H9 (cell line): ENCODE results near the gene GPR137B. TPM values are rescaled to one million over a fixed set of nuclear protein-coding genes. Genes with fewer than 3 reads are reported as not detected.

Source experiments
- DNase-seq: peaks from one replicate; pipeline ENCODE4 v3.0.0-alpha.2; 2017
- H2AFZ ChIP-seq: one replicate; pipeline ENCODE4 v1.6.1; 2013; ENCODE audit warnings: mild to moderate bottlenecking, low read length, control low read depth, moderate library complexity
- H2AK5ac ChIP-seq: 2 replicates; pipeline ENCODE4 v1.6.1; 2013; ENCODE audit warnings: low read length, control low read depth, mixed read lengths; ENCODE audit not compliant: insufficient read length
- H2BK120ac ChIP-seq: one replicate; pipeline ENCODE4 v1.6.1; 2013; ENCODE audit warnings: low read depth, mild to moderate bottlenecking, low read length, control low read depth, inconsistent platforms; ENCODE audit not compliant: poor library complexity, severe bottlenecking
- H2BK12ac ChIP-seq: 2 replicates; pipeline ENCODE4 v1.6.1; 2013; ENCODE audit warnings: low read length, control low read depth, mixed read lengths, low read depth; ENCODE audit not compliant: insufficient read length
- H2BK15ac ChIP-seq: 2 replicates; pipeline ENCODE4 v1.6.1; 2013; ENCODE audit warnings: low read depth, low read length, control low read depth
- H2BK20ac ChIP-seq: one replicate; pipeline ENCODE4 v1.6.1; 2013; ENCODE audit warnings: low read depth, mild to moderate bottlenecking, low read length, control low read depth, inconsistent platforms; ENCODE audit not compliant: poor library complexity, severe bottlenecking
- H2BK5ac ChIP-seq: 2 replicates; pipeline ENCODE4 v1.6.1; 2013; ENCODE audit warnings: low read length, control low read depth, mixed read lengths; ENCODE audit not compliant: insufficient read length
- H3K14ac ChIP-seq: 2 replicates; pipeline ENCODE4 v1.6.1; 2013; ENCODE audit warnings: low read length, control low read depth; ENCODE audit not compliant: insufficient read depth
- H3K18ac ChIP-seq: 2 replicates; pipeline ENCODE4 v1.6.1; 2013; ENCODE audit warnings: low read depth, mild to moderate bottlenecking, mixed read lengths, low read length, control low read depth; ENCODE audit not compliant: insufficient read length
- H3K23ac ChIP-seq: 2 replicates; pipeline ENCODE4 v1.6.1; 2013; ENCODE audit warnings: low read length, control low read depth, mixed read lengths, low read depth; ENCODE audit not compliant: insufficient read length
- H3K23me2 ChIP-seq: 2 replicates; pipeline ENCODE4 v1.6.1; 2013; ENCODE audit warnings: low read depth, mild to moderate bottlenecking, mixed read lengths, low read length, control low read depth; ENCODE audit not compliant: insufficient read length, poor library complexity, severe bottlenecking
- H3K27ac ChIP-seq: 2 replicates; pipeline ENCODE4 v1.5.1; 2013; ENCODE audit warnings: low read length, control low read depth, mixed read lengths, low read depth; ENCODE audit not compliant: insufficient read length
- H3K27me3 ChIP-seq: 2 replicates; pipeline ENCODE4 v1.6.1; 2013; ENCODE audit warnings: low read length, control low read depth, inconsistent platforms; ENCODE audit not compliant: insufficient read depth
- H3K4ac ChIP-seq: 2 replicates; pipeline ENCODE4 v1.6.1; 2013; ENCODE audit warnings: low read depth, mild to moderate bottlenecking, control low read depth, inconsistent platforms, low read length, moderate library complexity
- H3K4me1 ChIP-seq: 2 replicates; pipeline ENCODE4 v1.6.1; 2013; ENCODE audit warnings: low read length, control low read depth, inconsistent platforms; ENCODE audit not compliant: insufficient read depth
- H3K4me2 ChIP-seq: 2 replicates; pipeline ENCODE4 v1.6.1; 2013; ENCODE audit warnings: low read length, control low read depth, mixed read lengths; ENCODE audit not compliant: insufficient read length, insufficient read depth
- H3K56ac ChIP-seq: 2 replicates; pipeline ENCODE4 v1.6.1; 2013; ENCODE audit warnings: low read depth, mild to moderate bottlenecking, mixed read lengths, low read length, control low read depth; ENCODE audit not compliant: insufficient read length
- H3K79me1 ChIP-seq: 2 replicates; pipeline ENCODE4 v1.6.1; 2013; ENCODE audit warnings: low read depth, mild to moderate bottlenecking, moderate library complexity, low read length, control low read depth, inconsistent platforms; ENCODE audit not compliant: insufficient read depth, poor library complexity, severe bottlenecking
- H3K79me2 ChIP-seq: 2 replicates; pipeline ENCODE4 v1.6.1; 2013; ENCODE audit warnings: low read length, control low read depth, inconsistent platforms; ENCODE audit not compliant: insufficient read depth
- H3K9ac ChIP-seq: 2 replicates; pipeline ENCODE4 v1.6.1; 2013; ENCODE audit warnings: low read length, control low read depth, mixed read lengths; ENCODE audit not compliant: insufficient read length; ENCODE audit errors: extremely low read depth
- H3K9me3 ChIP-seq: one replicate; pipeline ENCODE4 v1.6.1; 2013; ENCODE audit warnings: low read depth, low read length, inconsistent platforms; ENCODE audit not compliant: control insufficient read depth
- H3T11ph ChIP-seq: one replicate; pipeline ENCODE4 v1.6.1; 2013; ENCODE audit warnings: mild to moderate bottlenecking, low read length, control low read depth, inconsistent platforms
- H4K20me1 ChIP-seq: one replicate; pipeline ENCODE4 v1.6.1; 2013; ENCODE audit not compliant: control insufficient read depth, insufficient read length, insufficient read depth
- H4K5ac ChIP-seq: 2 replicates; pipeline ENCODE4 v1.6.1; 2013; ENCODE audit warnings: low read depth, mild to moderate bottlenecking, mixed read lengths, low read length, control low read depth; ENCODE audit not compliant: insufficient read length
- H4K8ac ChIP-seq: replicated peaks from 2 replicates; pipeline ENCODE4 v1.6.1; 2013; ENCODE audit warnings: low read length, control low read depth, mixed read lengths, low read depth; ENCODE audit not compliant: insufficient read length
- H4K91ac ChIP-seq: 2 replicates; pipeline ENCODE4 v1.6.1; 2013; ENCODE audit warnings: low read depth, mild to moderate bottlenecking, moderate library complexity, mixed read lengths, low read length, control low read depth; ENCODE audit not compliant: insufficient read length
- H3K27ac Mint-ChIP-seq, 3 experiments: 2 replicates in 2 of 3; 3 replicates in 1 of 3; pipeline ENCODE4 v1.8.0; 2020 to 2021; ENCODE audit warnings: mixed read lengths in 3 of 3, mild to moderate bottlenecking in 1 of 3, moderate library complexity in 1 of 3
- H3K27me3 Mint-ChIP-seq: 2 replicates; pipeline ENCODE4 v1.8.0; 2021; ENCODE audit warnings: low read depth, mild to moderate bottlenecking, moderate library complexity, mixed read lengths
- H3K36me3 Mint-ChIP-seq, 3 experiments: 2 replicates in 2 of 3; 3 replicates in 1 of 3; pipeline ENCODE4 v1.8.0; 2020 to 2021; ENCODE audit warnings: low read depth in 3 of 3, mixed read lengths in 3 of 3; ENCODE audit not compliant: insufficient read depth in 1 of 3
- H3K4me1 Mint-ChIP-seq, 2 experiments: 2 replicates each; pipeline ENCODE4 v1.8.0; 2020; ENCODE audit warnings: mixed read lengths in 2 of 2
- H3K4me3 Mint-ChIP-seq, 2 experiments: 2 replicates in 1 of 2; 3 replicates in 1 of 2; pipeline ENCODE4 v1.8.0; 2020 to 2021; ENCODE audit warnings: mild to moderate bottlenecking in 2 of 2, mixed read lengths in 2 of 2, moderate library complexity in 1 of 2
- H3K9me3 Mint-ChIP-seq, 2 experiments: 2 replicates in 1 of 2; 3 replicates in 1 of 2; pipeline ENCODE4 v1.8.0; 2020; ENCODE audit warnings: mild to moderate bottlenecking in 2 of 2, mixed read lengths in 2 of 2, moderate library complexity in 1 of 2
- WGBS: extraction: QIAGEN DNeasy Blood & Tissue Kit; methylation state at CpG from one replicate; pipeline ENCODE4 v1.1.7; 2013; ENCODE audit warnings: missing lambda C conversion rate, low lambda C conversion rate, mixed read lengths; ENCODE audit not compliant: insufficient read length; ENCODE audit errors: extremely low coverage; 5-methylcytosine and 5-hydroxymethylcytosine counted together
- total RNA-seq: library from RNA; stranded (reverse); gene quantifications from 2 replicates; pipeline ENCODE4 v1.2.1, GENCODE V29; 2021
- TF ChIP-seq, protein P1 (sequence below): fragments of 200-600 bp; sonication (generic); conservative IDR thresholded peaks from 3 replicates; pipeline ENCODE4 v1.8.0; 2021; ENCODE audit warnings: antibody characterized with exemption, mild to moderate bottlenecking

GPR137B gene
- total RNA-seq, 1 experiment from 2014 or later, result 5.9 TPM

DNA sequence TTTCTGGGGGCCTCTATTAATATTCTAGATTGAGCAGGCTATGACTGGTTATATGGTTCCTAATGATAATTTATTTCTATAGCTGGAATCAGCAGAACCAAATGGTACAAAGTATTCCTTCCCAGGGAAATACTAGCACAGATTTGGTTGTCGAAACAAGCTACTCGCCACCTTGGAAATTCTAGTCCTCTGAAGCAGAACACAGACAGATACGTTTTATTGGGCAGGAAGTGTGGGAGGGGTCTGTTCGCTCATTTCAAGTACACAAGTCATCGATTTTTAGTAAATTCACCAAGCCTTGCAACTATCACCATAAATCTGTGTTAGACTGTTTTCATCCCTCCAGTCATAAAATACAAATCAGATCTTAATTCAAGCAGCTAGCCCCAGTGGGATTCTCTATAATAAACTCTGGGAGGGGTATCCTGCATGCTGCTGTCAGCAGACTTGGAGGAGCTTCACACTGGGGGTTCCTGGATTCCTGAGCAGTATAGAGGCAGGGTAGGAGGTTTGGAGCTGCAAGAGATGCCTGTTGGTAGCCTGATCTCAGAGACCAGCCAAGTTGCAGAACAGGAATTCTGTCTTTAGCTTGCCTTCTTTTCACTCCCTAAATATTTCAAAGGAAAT is 9.8 kb upstream of the GPR137B start:
- Histone ChIP-seq H2AK5ac (no peak overlapping the region), H2BK120ac (no peak overlapping the region), H3K9ac (no peak overlapping the region), H3K23ac (no peak overlapping the region), H4K8ac (no peak overlapping the region), H3K27ac (no peak overlapping the region), H3K23me2 (no peaks in the 10 kb centered on the region), H2BK12ac (no peak overlapping the region), H4K91ac (no peak overlapping the region), H3T11ph (no peak overlapping the region), H2AFZ (no peak overlapping the region), H3K79me1 (no peaks in the 10 kb centered on the region), H3K4ac (no peak overlapping the region), H2BK5ac (no peak overlapping the region), H2BK15ac (no peak overlapping the region), H3K4me2 (no peak overlapping the region), H3K56ac (no peak overlapping the region), H2BK20ac (no peak overlapping the region), H4K5ac (no peak overlapping the region), H3K18ac (no peak overlapping the region), H4K20me1 (no peaks in the 10 kb centered on the region), H3K9me3 (no peaks in the 10 kb centered on the region), H3K4me1 (no peaks in the 10 kb centered on the region; the same call in 1 of the 2 replicates), H3K27me3 (no peaks in the 10 kb centered on the region), H3K14ac (no peak overlapping the region), H3K79me2 (no peaks in the 10 kb centered on the region)
- H3K27me3 Mint-ChIP-seq, result peaks cover 19% of the 10 kb centered on the region
- no peak for DNase-seq
- H3K36me3 Mint-ChIP-seq, result no peaks in the 10 kb centered on the region; a peak in 1 of 7 replicates
- no CpG with 5 or more reads among the region's 5 CpGs for WGBS
- TF ChIP-seq, protein P1, sequence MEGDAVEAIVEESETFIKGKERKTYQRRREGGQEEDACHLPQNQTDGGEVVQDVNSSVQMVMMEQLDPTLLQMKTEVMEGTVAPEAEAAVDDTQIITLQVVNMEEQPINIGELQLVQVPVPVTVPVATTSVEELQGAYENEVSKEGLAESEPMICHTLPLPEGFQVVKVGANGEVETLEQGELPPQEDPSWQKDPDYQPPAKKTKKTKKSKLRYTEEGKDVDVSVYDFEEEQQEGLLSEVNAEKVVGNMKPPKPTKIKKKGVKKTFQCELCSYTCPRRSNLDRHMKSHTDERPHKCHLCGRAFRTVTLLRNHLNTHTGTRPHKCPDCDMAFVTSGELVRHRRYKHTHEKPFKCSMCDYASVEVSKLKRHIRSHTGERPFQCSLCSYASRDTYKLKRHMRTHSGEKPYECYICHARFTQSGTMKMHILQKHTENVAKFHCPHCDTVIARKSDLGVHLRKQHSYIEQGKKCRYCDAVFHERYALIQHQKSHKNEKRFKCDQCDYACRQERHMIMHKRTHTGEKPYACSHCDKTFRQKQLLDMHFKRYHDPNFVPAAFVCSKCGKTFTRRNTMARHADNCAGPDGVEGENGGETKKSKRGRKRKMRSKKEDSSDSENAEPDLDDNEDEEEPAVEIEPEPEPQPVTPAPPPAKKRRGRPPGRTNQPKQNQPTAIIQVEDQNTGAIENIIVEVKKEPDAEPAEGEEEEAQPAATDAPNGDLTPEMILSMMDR, result no peak
- H3K27ac Mint-ChIP-seq, result no peak overlapping the region
- H3K9me3 Mint-ChIP-seq, result no peaks in the 10 kb centered on the region
- peaks cover 21 to 23% of the 10 kb centered on the region in 2 experiments for H3K4me1 Mint-ChIP-seq
- H3K4me3 Mint-ChIP-seq, result no peak overlapping the region
